Loucy (cell line): ENCODE data around the gene RAB11FIP3.

Source experiments
- H2AFZ ChIP-seq: fragments of 200-600 bp; sonication (generic); 2 replicates; pipeline ENCODE4 v1.6.0; 2016; ENCODE audit warnings: antibody characterized with exemption, mild to moderate bottlenecking, low read length, moderate library complexity
- H3F3A ChIP-seq: fragments of 200-600 bp; 2 replicates; pipeline ENCODE4 v1.6.0; 2016; ENCODE audit warnings: antibody characterized with exemption, low read depth, mild to moderate bottlenecking
- H3K27me3 ChIP-seq: fragments of 200-600 bp; sonication (generic); 2 replicates; pipeline ENCODE4 v1.6.1; 2014; ENCODE audit warnings: low read length, mild to moderate bottlenecking; ENCODE audit not compliant: insufficient read depth, poor library complexity, severe bottlenecking
- H3K36me3 ChIP-seq: fragments of 200-600 bp; sonication (generic); 2 replicates; pipeline ENCODE4 v1.6.1; 2016; ENCODE audit warnings: low read length; ENCODE audit not compliant: insufficient read depth
- H3K4me1 ChIP-seq: fragments of 200-600 bp; sonication (generic); 2 replicates; pipeline ENCODE4 v1.5.1; 2014; ENCODE audit warnings: low read length, mild to moderate bottlenecking; ENCODE audit not compliant: insufficient read depth, poor library complexity, severe bottlenecking
- H3K4me2 ChIP-seq: fragments of 200-600 bp; sonication (generic); 2 replicates; pipeline ENCODE4 v1.6.0; 2014; ENCODE audit warnings: antibody characterized with exemption, low read length, low read depth, mild to moderate bottlenecking; ENCODE audit not compliant: poor library complexity, severe bottlenecking
- H3K4me3 ChIP-seq: fragments of 200-600 bp; sonication (generic); 2 replicates; pipeline ENCODE4 v1.5.1; 2014; ENCODE audit warnings: low read length, mild to moderate bottlenecking, mixed read lengths; ENCODE audit not compliant: poor library complexity, severe bottlenecking
- H3K79me2 ChIP-seq: fragments of 200-600 bp; sonication (generic); 2 replicates; pipeline ENCODE4 v1.6.1; 2014; ENCODE audit warnings: low read length; ENCODE audit not compliant: insufficient read depth
- H3K9ac ChIP-seq: fragments of 200-600 bp; sonication (generic); 2 replicates; pipeline ENCODE4 v1.6.0; 2014; ENCODE audit warnings: mild to moderate bottlenecking, low read depth, low read length, moderate library complexity; ENCODE audit not compliant: poor library complexity, severe bottlenecking
- H3K9me2 ChIP-seq: fragments of 200-600 bp; sonication (generic); replicated peaks from 2 replicates; pipeline ENCODE4 v1.6.1; 2016; ENCODE audit warnings: low read depth, low read length, mixed read lengths
- H3K9me3 ChIP-seq: fragments of 200-600 bp; sonication (generic); 2 replicates; pipeline ENCODE4 v1.6.1; 2014; ENCODE audit warnings: mild to moderate bottlenecking, antibody characterized with exemption, low read length, low read depth; ENCODE audit not compliant: insufficient read depth
- H4K20me1 ChIP-seq: fragments of 200-600 bp; sonication (generic); 2 replicates; pipeline ENCODE4 v1.6.0; 2014; ENCODE audit warnings: antibody characterized with exemption, low read length, mild to moderate bottlenecking; ENCODE audit not compliant: insufficient read depth, poor library complexity, severe bottlenecking
- CTCF ChIP-seq: fragments of 200-600 bp; sonication (generic); conservative IDR thresholded peaks from 2 replicates; pipeline ENCODE4 v1.5.1; 2014; ENCODE audit warnings: mild to moderate bottlenecking, antibody characterized with exemption, low read length
- EZH2phosphoT487 ChIP-seq: fragments of 200-600 bp; IDR thresholded peaks from 2 replicates; pipeline ENCODE4 v1.6.1; 2018; ENCODE audit warnings: antibody characterized with exemption, mild to moderate bottlenecking, moderate library complexity, borderline replicate concordance

RAB11FIP3 gene

GRCh38 chr16:568401-569258 is 143.2 kb downstream of the RAB11FIP3 start:
- H3K4me1 ChIP-seq, result peaks cover 4% of the 10 kb centered on the region

GRCh38 chr16:569445-570254 is 144.2 kb downstream of the RAB11FIP3 start, which contains the start of gene PIGQ:
TSS of gene PIGQ (plus strand) at chr16:569968. CDS start at chr16:574075, 4,107 bp downstream.
- H3K4me1 ChIP-seq, result peaks cover 4% of the 10 kb centered on the region
- H3K27me3 ChIP-seq, result no peaks in the 10 kb centered on the region
- H3K9ac ChIP-seq, result peak within 1 kb of the TSS; percentile 81
- H2AFZ ChIP-seq, result peak within 1 kb of the TSS; percentile 87
- peak within 1 kb of the TSS; percentile 79 for H3K4me2 ChIP-seq
- no peaks in the 10 kb centered on the region for H3K79me2 ChIP-seq
- no peaks in the 10 kb centered on the region for H3K9me3 ChIP-seq
- no peak for TF ChIP-seq CTCF
- no peak for TF ChIP-seq EZH2phosphoT487
- H4K20me1 ChIP-seq, result peaks cover 2% of the 10 kb centered on the region
- no peaks in the 10 kb centered on the region for H3K9me2 ChIP-seq
- H3K4me3 ChIP-seq, result peak within 1 kb of the TSS; percentile 76
- H3K36me3 ChIP-seq, result no peaks in the 10 kb centered on the region
- no peaks in the 10 kb centered on the region for H3F3A ChIP-seq

More at GRCh38 chr16:568401-569258, 143.2 kb downstream of the RAB11FIP3 start:
- H3K79me2 ChIP-seq, result no peaks in the 10 kb centered on the region
- peak overlapping the region; percentile 79 for H3K4me2 ChIP-seq
- H3K36me3 ChIP-seq, result no peaks in the 10 kb centered on the region
- no peaks in the 10 kb centered on the region for H3K9me2 ChIP-seq
- TF ChIP-seq EZH2phosphoT487, result no peak
- TF ChIP-seq CTCF, result no peak
- H4K20me1 ChIP-seq, result peaks cover 2% of the 10 kb centered on the region
- H3K9ac ChIP-seq, result peak overlapping the region; percentile 81
- no peaks in the 10 kb centered on the region for H3K9me3 ChIP-seq
- no peaks in the 10 kb centered on the region for H3K27me3 ChIP-seq
- no peaks in the 10 kb centered on the region for H3F3A ChIP-seq
- H3K4me3 ChIP-seq, result peak overlapping the region; percentile 74
- H2AFZ ChIP-seq, result no peak overlapping the region
